Loucy (cell line): ENCODE results near the gene SRD5A1.

Experiments used
- H2AFZ ChIP-seq: fragments of 200-600 bp; sonication (generic); 2 replicates; pipeline ENCODE4 v1.6.0; 2016; ENCODE audit warnings: antibody characterized with exemption, mild to moderate bottlenecking, low read length, moderate library complexity
- H3F3A ChIP-seq: fragments of 200-600 bp; 2 replicates; pipeline ENCODE4 v1.6.0; 2016; ENCODE audit warnings: antibody characterized with exemption, low read depth, mild to moderate bottlenecking
- H3K27me3 ChIP-seq: fragments of 200-600 bp; sonication (generic); 2 replicates; pipeline ENCODE4 v1.6.1; 2014; ENCODE audit warnings: low read length, mild to moderate bottlenecking; ENCODE audit not compliant: insufficient read depth, poor library complexity, severe bottlenecking
- H3K36me3 ChIP-seq: fragments of 200-600 bp; sonication (generic); 2 replicates; pipeline ENCODE4 v1.6.1; 2016; ENCODE audit warnings: low read length; ENCODE audit not compliant: insufficient read depth
- H3K4me1 ChIP-seq: fragments of 200-600 bp; sonication (generic); 2 replicates; pipeline ENCODE4 v1.5.1; 2014; ENCODE audit warnings: low read length, mild to moderate bottlenecking; ENCODE audit not compliant: insufficient read depth, poor library complexity, severe bottlenecking
- H3K4me2 ChIP-seq: fragments of 200-600 bp; sonication (generic); 2 replicates; pipeline ENCODE4 v1.6.0; 2014; ENCODE audit warnings: antibody characterized with exemption, low read length, low read depth, mild to moderate bottlenecking; ENCODE audit not compliant: poor library complexity, severe bottlenecking
- H3K4me3 ChIP-seq: fragments of 200-600 bp; sonication (generic); 2 replicates; pipeline ENCODE4 v1.5.1; 2014; ENCODE audit warnings: low read length, mild to moderate bottlenecking, mixed read lengths; ENCODE audit not compliant: poor library complexity, severe bottlenecking
- H3K79me2 ChIP-seq: fragments of 200-600 bp; sonication (generic); 2 replicates; pipeline ENCODE4 v1.6.1; 2014; ENCODE audit warnings: low read length; ENCODE audit not compliant: insufficient read depth
- H3K9ac ChIP-seq: fragments of 200-600 bp; sonication (generic); 2 replicates; pipeline ENCODE4 v1.6.0; 2014; ENCODE audit warnings: mild to moderate bottlenecking, low read depth, low read length, moderate library complexity; ENCODE audit not compliant: poor library complexity, severe bottlenecking
- H3K9me2 ChIP-seq: fragments of 200-600 bp; sonication (generic); replicated peaks from 2 replicates; pipeline ENCODE4 v1.6.1; 2016; ENCODE audit warnings: low read depth, low read length, mixed read lengths
- H3K9me3 ChIP-seq: fragments of 200-600 bp; sonication (generic); 2 replicates; pipeline ENCODE4 v1.6.1; 2014; ENCODE audit warnings: mild to moderate bottlenecking, antibody characterized with exemption, low read length, low read depth; ENCODE audit not compliant: insufficient read depth
- H4K20me1 ChIP-seq: fragments of 200-600 bp; sonication (generic); 2 replicates; pipeline ENCODE4 v1.6.0; 2014; ENCODE audit warnings: antibody characterized with exemption, low read length, mild to moderate bottlenecking; ENCODE audit not compliant: insufficient read depth, poor library complexity, severe bottlenecking
- CTCF ChIP-seq: fragments of 200-600 bp; sonication (generic); conservative IDR thresholded peaks from 2 replicates; pipeline ENCODE4 v1.5.1; 2014; ENCODE audit warnings: mild to moderate bottlenecking, antibody characterized with exemption, low read length
- EZH2phosphoT487 ChIP-seq: fragments of 200-600 bp; IDR thresholded peaks from 2 replicates; pipeline ENCODE4 v1.6.1; 2018; ENCODE audit warnings: antibody characterized with exemption, mild to moderate bottlenecking, moderate library complexity, borderline replicate concordance

Gene SRD5A1

GRCh38 chr5:6637590-6637989 is 4.3 kb downstream of the SRD5A1 start:
- Histone ChIP-seq H4K20me1 (peaks cover 4% of the 10 kb centered on the region), H3K9me3 (no peaks in the 10 kb centered on the region), H3K9me2 (no peaks in the 10 kb centered on the region), H3K9ac (no peak overlapping the region), H3K4me3 (no peak overlapping the region), H3K4me1 (peaks cover 9% of the 10 kb centered on the region), H3K4me2 (no peak overlapping the region), H3F3A (no peaks in the 10 kb centered on the region), H3K36me3 (no peaks in the 10 kb centered on the region), H3K27me3 (no peaks in the 10 kb centered on the region), H3K79me2 (peaks cover 32% of the 10 kb centered on the region), H2AFZ (no peak overlapping the region)
- TF ChIP-seq EZH2phosphoT487 (no peak), CTCF (no peak)

DNA sequence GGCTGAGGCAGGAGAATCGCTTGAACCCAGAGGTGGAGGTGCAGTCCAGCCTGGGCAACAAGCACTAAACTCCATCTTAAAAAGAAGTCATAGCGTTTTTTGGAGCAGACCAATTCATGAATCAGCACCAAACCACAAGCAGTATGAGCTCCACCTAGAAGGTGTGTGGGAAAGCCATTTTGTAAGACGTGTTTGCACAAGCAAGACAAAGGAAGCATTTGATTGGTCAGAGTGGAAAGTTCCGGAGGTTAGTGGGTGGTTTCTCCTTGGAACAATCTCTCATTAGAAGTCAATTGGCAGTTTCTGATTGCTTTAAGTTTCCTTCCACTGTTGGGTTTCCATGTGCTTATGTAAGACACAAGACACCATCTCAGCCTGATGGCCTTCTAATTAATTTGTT is 5.0 kb downstream of the SRD5A1 start:
- no peaks in the 10 kb centered on the region for H3K9me2 ChIP-seq

DNA sequence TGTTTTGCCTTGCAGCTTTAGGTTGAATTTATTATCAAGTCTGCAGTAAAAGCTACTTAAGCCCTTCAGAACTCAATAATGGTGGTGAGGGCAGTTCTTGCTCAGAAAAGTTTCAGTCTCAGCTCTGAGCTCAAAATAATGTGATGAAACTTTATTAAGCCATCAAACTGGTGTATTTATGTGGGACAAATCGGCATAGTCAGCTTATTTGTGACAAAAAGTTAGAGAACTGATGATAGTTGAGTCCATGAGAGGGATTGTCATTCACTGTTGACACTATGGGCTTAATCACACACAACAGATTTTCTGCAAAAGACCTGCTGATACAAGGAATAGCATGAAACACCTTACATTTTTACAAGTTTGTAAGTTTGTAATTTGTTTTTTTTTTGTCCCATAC is 9.4 kb downstream of the SRD5A1 start:
- H4K20me1 ChIP-seq = no peaks in the 10 kb centered on the region
- no peak overlapping the region for H3K4me2 ChIP-seq
- TF ChIP-seq EZH2phosphoT487 (no peak), CTCF (no peak)

More for the DNA sequence above, 5.0 kb downstream of the SRD5A1 start:
- H3K27me3 ChIP-seq = no peaks in the 10 kb centered on the region
- no peak overlapping the region for H2AFZ ChIP-seq
- H3K79me2 ChIP-seq = peaks cover 29% of the 10 kb centered on the region; the same call in 1 of the 2 replicates
- peaks cover 9% of the 10 kb centered on the region for H3K4me1 ChIP-seq
- H3K9ac ChIP-seq = no peak overlapping the region
- no peak overlapping the region for H3K4me3 ChIP-seq
- H4K20me1 ChIP-seq = peaks cover 4% of the 10 kb centered on the region
- no peaks in the 10 kb centered on the region for H3K36me3 ChIP-seq
- no peak for TF ChIP-seq CTCF
- no peak for TF ChIP-seq EZH2phosphoT487
- no peaks in the 10 kb centered on the region for H3K9me3 ChIP-seq
- H3K4me2 ChIP-seq = no peak overlapping the region
- H3F3A ChIP-seq = no peaks in the 10 kb centered on the region

More for the DNA sequence above, 9.4 kb downstream of the SRD5A1 start:
- H3F3A ChIP-seq = no peaks in the 10 kb centered on the region
- no peak overlapping the region for H3K9ac ChIP-seq
- H3K9me3 ChIP-seq = no peaks in the 10 kb centered on the region
- no peak overlapping the region for H2AFZ ChIP-seq
- no peaks in the 10 kb centered on the region; the same call in 1 of the 2 replicates for H3K36me3 ChIP-seq
- H3K27me3 ChIP-seq = no peaks in the 10 kb centered on the region
- H3K79me2 ChIP-seq = no peaks in the 10 kb centered on the region
- H3K4me3 ChIP-seq = no peak overlapping the region
- no peaks in the 10 kb centered on the region for H3K4me1 ChIP-seq
- H3K9me2 ChIP-seq = no peaks in the 10 kb centered on the region
